Skeletal muscle cell (primary cell): ENCODE data around the gene ISG20.

ENCODE experiments used
- DNase-seq: peaks from one replicate; pipeline ENCODE4 v3.0.0-alpha.2; 2010; ENCODE audit warnings: low read depth
- H3K4me3 ChIP-seq: 2 replicates; pipeline ENCODE4 v1.5.1; 2011; ENCODE audit warnings: low read depth, mild to moderate bottlenecking, control low read depth, low read length, moderate library complexity

The ISG20 gene

GRCh38 chr15:88704791-88705768 is 66.3 kb downstream of the ISG20 start:
- peak overlapping the region; percentile 43 for H3K4me3 ChIP-seq
- no peak for DNase-seq

- no peak for DNase-seq
- H3K4me3 ChIP-seq = peak overlapping the region; percentile 43
These were observed 67.0 kb downstream of the ISG20 start for GRCh38 chr15:88705769-88706165.
